HAP-1 (cell line): ENCODE data around the gene GNL1.

Source experiments
- DNase-seq, 2 experiments: peaks; one replicate each; pipeline ENCODE4 v3.0.0-alpha.2; 2016 to 2020; ENCODE audit warnings: low spot score in 2 of 2
- H3K27me3 ChIP-seq: fragments of 250-450 bp; sonication (Bioruptor Pico); 2 replicates; pipeline ENCODE4 v1.5.1; 2020; ENCODE audit warnings: low read depth, mild to moderate bottlenecking, moderate library complexity
- H3K36me3 ChIP-seq: fragments of 250-450 bp; sonication (Bioruptor Pico); replicated peaks from 2 replicates; pipeline ENCODE4 v1.5.1; 2020; ENCODE audit warnings: mild to moderate bottlenecking
- H3K4me1 ChIP-seq: fragments of 250-450 bp; sonication (Bioruptor Pico); 2 replicates; pipeline ENCODE4 v1.5.1; 2020; ENCODE audit warnings: mild to moderate bottlenecking
- H3K4me3 ChIP-seq: fragments of 250-450 bp; sonication (Bioruptor Pico); 2 replicates; pipeline ENCODE4 v1.5.1; 2020; ENCODE audit warnings: mild to moderate bottlenecking, moderate library complexity
- H3K9me3 ChIP-seq: fragments of 250-450 bp; sonication (Bioruptor Pico); 2 replicates; pipeline ENCODE4 v1.5.1; 2020; ENCODE audit warnings: mild to moderate bottlenecking, moderate library complexity
- in situ Hi-C: fragments of 300-500 bp; cut with MboI; formaldehyde crosslinking; loops from 3 replicates; pipeline ENCODE4 v1.14.3; 2020; ENCODE audit warnings: low sequenced_read_pairs, inconsistent platforms, mixed read lengths

Gene GNL1

DNA sequence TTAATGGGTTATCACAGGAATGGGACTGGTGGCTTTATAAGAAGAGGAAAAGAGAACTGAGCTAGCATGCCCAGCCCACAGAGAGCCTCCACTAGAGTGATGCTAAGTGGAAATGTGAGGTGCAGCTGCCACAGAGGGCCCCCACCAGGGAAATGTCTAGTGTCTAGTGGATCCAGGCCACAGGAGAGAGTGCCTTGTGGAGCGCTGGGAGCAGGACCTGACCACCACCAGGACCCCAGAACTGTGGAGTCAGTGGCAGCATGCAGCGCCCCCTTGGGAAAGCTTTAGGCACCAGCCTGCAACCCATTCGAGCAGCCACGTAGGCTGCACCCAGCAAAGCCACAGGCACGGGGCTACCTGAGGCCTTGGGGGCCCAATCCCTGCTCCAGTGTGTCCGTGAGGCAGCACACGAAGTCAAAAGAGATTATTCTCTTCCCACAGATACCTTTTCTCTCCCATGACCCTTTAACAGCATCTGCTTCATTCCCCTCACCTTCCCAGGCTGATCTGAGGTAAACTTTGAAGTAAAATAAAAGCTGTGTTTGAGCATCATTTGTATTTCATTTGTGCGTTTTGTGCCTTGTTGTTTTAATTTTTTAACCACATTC, 62.5 kb downstream of the GNL1 start:
- in situ Hi-C loops = loop anchor here (25.0 kb wide), 1 partner anchor 594 kb away; no protein-coding TSS in a partner anchor
- peak in 1 of 2 experiments; percentile 24 for DNase-seq
- no peak overlapping the region for H3K4me3 ChIP-seq

GRCh38 chr6:30491991-30492952, 64.0 kb downstream of the GNL1 start:
- in situ Hi-C loops = loop anchor here (25.0 kb wide), 1 partner anchor 595 kb away; no protein-coding TSS in a partner anchor
- no peak overlapping the region for H3K4me3 ChIP-seq
- no peaks in the 10 kb centered on the region for H3K9me3 ChIP-seq
- H3K4me1 ChIP-seq = peaks cover 5% of the 10 kb centered on the region; the same call in 1 of the 2 replicates
- no peaks in the 10 kb centered on the region; the same call in 1 of the 2 replicates for H3K27me3 ChIP-seq
- H3K36me3 ChIP-seq = peaks cover 8% of the 10 kb centered on the region
- no peak for DNase-seq

More for the DNA sequence above, 62.5 kb downstream of the GNL1 start:
- Histone ChIP-seq H3K27me3 (no peaks in the 10 kb centered on the region), H3K36me3 (peaks cover 8% of the 10 kb centered on the region), H3K4me1 (peaks cover 5% of the 10 kb centered on the region; the same call in 1 of the 2 replicates), H3K9me3 (no peaks in the 10 kb centered on the region)
